K562 (cell line): ENCODE data around the gene RUNX3. TPM values are rescaled to one million over a fixed set of nuclear protein-coding genes. Genes with fewer than 3 reads are reported as not detected.

Source experiments
- ATAC-seq: fragments of 200-7000 bp; cut with Tn5 transposase; 3 replicates; pipeline ENCODE4 v1.9.1; 2020; ENCODE audit warnings: moderate library complexity
- BruUV-seq: library from RNA; stranded (reverse); fragments of 400-500 nt; replicated peaks from 2 replicates; lab custom pipeline; 2021; lab: Mats Ljungman, UMichigan
- CTCF ChIA-PET: fragments of 300-600 bp; formaldehyde crosslinking; extraction: SDS; loops from one replicate; lab custom pipeline; 2021; ENCODE audit warnings: low intra/inter-chr PET ratio; lab: Yijun Ruan, JAX
- POLR2A ChIA-PET: fragments of 300-600, 350-650 bp; sonication (Branson Sonifier 250); formaldehyde crosslinking; extraction: SDS; loops from one replicate; lab custom pipeline; 2021; ENCODE audit warnings: antibody characterized with exemption, inconsistent platforms; lab: Yijun Ruan, JAX
- DNase-seq, 4 experiments: peaks; one replicate each; pipeline versions ENCODE4 v3.0.0 to v3.0.0-alpha.2; 2011 to 2018; ENCODE audit warnings: low spot score in 3 of 4, mixed read lengths in 3 of 4; ENCODE audit errors: extremely low read depth in 1 of 4
- FAIRE-seq: peaks from 2 replicates; lab custom pipeline; 2011; peaks lifted over from hg19 to GRCh38; lab: Jason Lieb, UNC
- H2AFZ ChIP-seq: 2 replicates; pipeline ENCODE4 v1.6.0; 2011; ENCODE audit warnings: low read depth, low read length, control low read depth, inconsistent platforms
- H3K27ac ChIP-seq: fragments of 200-600 bp; 3 replicates; pipeline ENCODE4 v1.8.0; 2011; ENCODE audit warnings: low read depth, mild to moderate bottlenecking, control low read depth, inconsistent platforms, low read length, moderate library complexity, mixed read lengths; ENCODE audit errors: extremely low read depth
- H3K27me3 ChIP-seq, 2 experiments: fragments of 300-600 bp in 1 of 2; 2 replicates in 1 of 2; 3 replicates in 1 of 2; pipeline versions ENCODE4 v1.6.0 to v1.8.0; 2011; ENCODE audit warnings: inconsistent platforms in 2 of 2, low read length in 2 of 2, mild to moderate bottlenecking in 1 of 2, mixed read lengths in 1 of 2, moderate library complexity in 1 of 2; ENCODE audit not compliant: control insufficient read depth in 2 of 2, insufficient read depth in 2 of 2
- H3K36me3 ChIP-seq: fragments of 300-600 bp; 3 replicates; pipeline ENCODE4 v1.8.0; 2011; ENCODE audit warnings: mild to moderate bottlenecking, low read length, inconsistent platforms; ENCODE audit not compliant: control insufficient read depth, insufficient read depth
- H3K4me1 ChIP-seq, 2 experiments: fragments of 200-600 bp in 1 of 2; replicated peaks in 1 of 2; 2 replicates in 1 of 2; 3 replicates in 1 of 2; pipeline versions ENCODE4 v1.5.1 to v1.8.0; 2011; ENCODE audit warnings: inconsistent platforms in 2 of 2, low read length in 2 of 2, mild to moderate bottlenecking in 1 of 2, mixed read lengths in 1 of 2, moderate library complexity in 1 of 2; ENCODE audit not compliant: control insufficient read depth in 2 of 2, insufficient read depth in 2 of 2
- H3K4me2 ChIP-seq: 2 replicates; pipeline ENCODE4 v1.6.1; 2011; ENCODE audit warnings: low read length, control low read depth, inconsistent platforms, mixed read lengths; ENCODE audit not compliant: insufficient read depth
- H3K4me3 ChIP-seq: fragments of 200-600 bp; sonication (generic), shearing (Covaris generic); 2 replicates; pipeline ENCODE4 v1.5.1; 2016; ENCODE audit warnings: control low read depth, inconsistent platforms
- H3K79me2 ChIP-seq: fragments of 200-600 bp; 3 replicates; pipeline ENCODE4 v1.8.0; 2011; ENCODE audit warnings: low read length, inconsistent platforms; ENCODE audit not compliant: control insufficient read depth, insufficient read depth
- H3K9ac ChIP-seq, 2 experiments: 2 replicates each; pipeline versions ENCODE4 v1.6.0 to v1.6.1; 2011; ENCODE audit warnings: low read depth in 2 of 2, low read length in 2 of 2, control low read depth in 1 of 2, inconsistent platforms in 1 of 2, mild to moderate bottlenecking in 1 of 2, mixed read lengths in 1 of 2; ENCODE audit not compliant: insufficient read depth in 1 of 2
- H3K9me1 ChIP-seq: one replicate; pipeline ENCODE4 v1.6.0; 2011; ENCODE audit warnings: inconsistent platforms, mild to moderate bottlenecking, low read length, moderate library complexity; ENCODE audit not compliant: control insufficient read depth, insufficient read depth
- H3K9me3 ChIP-seq: replicated peaks from 2 replicates; pipeline ENCODE4 v1.5.1; 2011; ENCODE audit warnings: low read depth, low read length, inconsistent platforms; ENCODE audit not compliant: control insufficient read depth, insufficient read depth
- H4K20me1 ChIP-seq: replicated peaks from 2 replicates; pipeline ENCODE4 v1.6.1; 2011; ENCODE audit warnings: low read length, inconsistent platforms, mixed read lengths; ENCODE audit not compliant: control insufficient read depth, insufficient read depth
- ATF4 ChIP-seq: fragments of 450-650 bp; formaldehyde crosslinking; IDR thresholded peaks from 2 replicates; pipeline ENCODE4 v1.4.0; 2022; ENCODE audit warnings: mild to moderate bottlenecking, moderate library complexity
- BRCA1 ChIP-seq, 2 experiments: fragments of 450-650 bp in 1 of 2; sonication (generic) in 1 of 2; formaldehyde crosslinking in 1 of 2; IDR thresholded peaks; 2 replicates each; pipeline versions ENCODE4 v1.5.0 to v1.6.1; 2017 to 2020; ENCODE audit warnings: mild to moderate bottlenecking in 1 of 2, missing genetic modification reagents in 1 of 2
- CHD4 ChIP-seq: fragments of 200-600 bp; sonication (generic); IDR thresholded peaks from 3 replicates; pipeline ENCODE4 v1.6.1; 2012; ENCODE audit warnings: low read depth, mild to moderate bottlenecking, mixed read lengths, low read length, inconsistent platforms; ENCODE audit not compliant: insufficient read depth, insufficient replicate concordance, poor library complexity, severe bottlenecking
- FOXK1 ChIP-seq: sonication (generic); formaldehyde crosslinking; IDR thresholded peaks from 2 replicates; pipeline ENCODE4 v1.8.0; 2022; ENCODE audit warnings: missing genetic modification reagents, mild to moderate bottlenecking, borderline replicate concordance
- FOXP1 ChIP-seq: sonication (generic); formaldehyde crosslinking; IDR thresholded peaks from 2 replicates; pipeline ENCODE4 v1.8.0; 2022; ENCODE audit warnings: mild to moderate bottlenecking, missing genetic modification reagents
- HOXB6 ChIP-seq: fragments of 250-450 bp; sonication (Bioruptor Pico); IDR thresholded peaks from 2 replicates; pipeline ENCODE4 v1.5.1; 2022; ENCODE audit warnings: mild to moderate bottlenecking, borderline replicate concordance
- NR2C2 ChIP-seq, 2 experiments: fragments of 200-800 bp in 1 of 2; sonication (Bioruptor generic) in 1 of 2; sonication (generic) in 1 of 2; formaldehyde crosslinking in 1 of 2; IDR thresholded peaks; 2 replicates each; pipeline versions ENCODE4 v1.6.1 to v1.8.0; 2016 to 2022; ENCODE audit warnings: mild to moderate bottlenecking in 1 of 2, missing compliant biosample characterization in 1 of 2, missing genetic modification characterization in 1 of 2, missing genetic modification reagents in 1 of 2
- TGIF2 ChIP-seq: sonication (generic); formaldehyde crosslinking; IDR thresholded peaks from 2 replicates; pipeline ENCODE4 v1.8.1; 2022; ENCODE audit warnings: mild to moderate bottlenecking, missing genetic modification reagents, moderate library complexity
- ZBTB2 ChIP-seq: fragments of 450-650 bp; IDR thresholded peaks from 2 replicates; pipeline ENCODE4 v1.6.1; 2016; ENCODE audit warnings: antibody characterized with exemption
- ZFPM2 ChIP-seq: fragments of 250-450 bp; sonication (Bioruptor Pico); IDR thresholded peaks from 2 replicates; pipeline ENCODE4 v1.5.1; 2022; ENCODE audit warnings: mild to moderate bottlenecking
- ZNF175 ChIP-seq: fragments of 200-800 bp; sonication (Bioruptor generic); IDR thresholded peaks from 2 replicates; pipeline ENCODE4 v1.6.1; 2016; ENCODE audit warnings: low read depth, mild to moderate bottlenecking, missing genetic modification characterization, missing compliant biosample characterization
- ZNF3 ChIP-seq: fragments of 250-450 bp; sonication (Bioruptor Pico); IDR thresholded peaks from 2 replicates; pipeline ENCODE4 v1.5.0; 2021; ENCODE audit warnings: mild to moderate bottlenecking, moderate library complexity
- ZNF511 ChIP-seq: sonication (generic); formaldehyde crosslinking; IDR thresholded peaks from 2 replicates; pipeline ENCODE4 v1.8.0; 2022; ENCODE audit warnings: mild to moderate bottlenecking, missing genetic modification reagents
- ZNF766 ChIP-seq: fragments of 200-800 bp; sonication (Bioruptor generic); conservative IDR thresholded peaks from 2 replicates; pipeline ENCODE4 v1.6.1; 2016; ENCODE audit warnings: missing genetic modification characterization, missing compliant biosample characterization
- WGBS: fragments of 100-300 bp; shearing (Covaris generic); methylation state at CpG from one replicate; pipeline ENCODE4 v1.1.6; 2016; ENCODE audit warnings: low coverage, mixed read lengths; ENCODE audit not compliant: insufficient coverage; ENCODE audit errors: missing lambda C conversion rate; 5-methylcytosine and 5-hydroxymethylcytosine counted together
- in situ Hi-C: fragments of 300-500 bp; cut with MboI; formaldehyde crosslinking; loops from 4 replicates; pipeline ENCODE4 v1.15.0; 2018; ENCODE audit warnings: inconsistent platforms, mixed read lengths
- intact Hi-C: fragments of 100-400 bp; cut with micrococcal nuclease; formaldehyde crosslinking; loops from 2 replicates; pipeline ENCODE4 v1.14.2; 2022
- polyA plus RNA-seq, 8 experiments: library from polyadenylated mRNA; depleted of rRNA in 4 of 8; stranded (reverse) in 5 of 8; unstranded in 3 of 8; fragments of >200 nt; fragmentation: Nextera tagmentation in 2 of 8; fragmentation: Illumina TruSeq in 1 of 8; extraction: Ambion mirVana in 2 of 8; extraction: Trizol in 1 of 8; gene quantifications; 2 replicates each; pipeline versions ENCODE4 v1.2.1 to v1.2.3, GENCODE V29; 2011 to 2014; ENCODE audit warnings: inconsistent platforms in 1 of 8, missing spikeins in 1 of 8
- total RNA-seq, 7 experiments: library from RNA; depleted of rRNA in 6 of 7; stranded (reverse); fragments of >200 nt in 6 of 7; fragmentation: Illumina TruSeq in 2 of 7; extraction: Trizol in 2 of 7; gene quantifications; 2 replicates each; pipeline versions ENCODE4 v1.2.1 to v1.2.3, GENCODE V29; 2011 to 2021; ENCODE audit warnings: low replicate concordance in 1 of 7

Gene RUNX3
- total and polyA plus RNA-seq, 9 of the 15 experiments (the other 6 are each of a cell fraction or from before 2014, with no cell fraction given) = 0.01 to 0.64 (median 0.09) TPM

GRCh38 chr1:24936684-24937083 is 6.6 kb upstream of the RUNX3 start:
- no peak for FAIRE-seq
- ATAC-seq = no peak
- Histone ChIP-seq H2AFZ (no peak overlapping the region), H3K9me1 (no peaks in the 10 kb centered on the region), H3K79me2 (no peaks in the 10 kb centered on the region), H3K27me3 (peaks cover 21 to 86% of the 10 kb centered on the region in 2 experiments; a peak in 4 of 5 replicates), H4K20me1 (peaks cover 25% of the 10 kb centered on the region), H3K27ac (no peak overlapping the region), H3K4me3 (no peak overlapping the region), H3K9ac (no peak overlapping the region), H3K4me1 (peaks cover 0 to 10% of the 10 kb centered on the region in 2 experiments; a peak in 2 of 5 replicates), H3K4me2 (no peak overlapping the region), H3K36me3 (no peaks in the 10 kb centered on the region), H3K9me3 (no peaks in the 10 kb centered on the region)
- TF ChIP-seq ZNF766 (CRISPR knock-in tag) (no peak), NR2C2 (CRISPR knock-in tag; IDR thresholded peaks at IDR 0.05) (no peak), NR2C2 (tag; IDR thresholded peaks at IDR 0.05) (no peak), TGIF2 (CRISPR knock-in tag) (no peak), CHD4 (no peak), ZNF3 (CRISPR knock-in tag) (no peak), ZNF175 (no peak), ATF4 (CRISPR knock-in tag) (no peak), ZBTB2 (no peak), ZNF511 (CRISPR knock-in tag) (no peak), FOXK1 (CRISPR knock-in tag) (no peak), ZFPM2 (CRISPR knock-in tag) (no peak), BRCA1 (IDR thresholded peaks at IDR 0.05) (no peak), BRCA1 (CRISPR knock-in tag; IDR thresholded peaks at IDR 0.05) (no peak), FOXP1 (CRISPR knock-in tag) (no peak), HOXB6 (CRISPR knock-in tag) (no peak)
- 32% methylated on average over 11 of the region's 11 CpGs for WGBS
- DNase-seq = no peak
- in situ Hi-C loops = no loop called here
- CTCF ChIA-PET = no interaction called here
- BruUV-seq = no TSS peak
- POLR2A ChIA-PET = interaction anchor here (0.6 kb wide), 2 partner anchors 11 to 624 kb away, joined by 3 to 4 read pairs; no protein-coding TSS in a partner anchor
- intact Hi-C loops = no loop called here
